ENCODE data around the gene CHTF18. TPM values are rescaled to one million over a fixed set of nuclear protein-coding genes. Genes with fewer than 3 reads are reported as not detected.
"Not testable (repeated sequence)": the region's sequence is repeated elsewhere in the genome, so short reads cannot be mapped to it uniquely, and the experiment has no call there.

CHTF18 gene
- total RNA-seq, 3 donors from 2014 or later = 11.9 to 32.4 (median 12.3) TPM

- ATAC-seq (no peak), DNase-seq (no peak)
- Histone ChIP-seq H3K4me1 (ENCODE audit: low read depth) (no peaks in the 10 kb centered on the region), H3K36me3 (ENCODE audit: low read depth) (no peaks in the 10 kb centered on the region), H3K9me3 (no peaks in the 10 kb centered on the region), H3K4me3 (no peak overlapping the region)
- TF ChIP-seq, protein P1, sequence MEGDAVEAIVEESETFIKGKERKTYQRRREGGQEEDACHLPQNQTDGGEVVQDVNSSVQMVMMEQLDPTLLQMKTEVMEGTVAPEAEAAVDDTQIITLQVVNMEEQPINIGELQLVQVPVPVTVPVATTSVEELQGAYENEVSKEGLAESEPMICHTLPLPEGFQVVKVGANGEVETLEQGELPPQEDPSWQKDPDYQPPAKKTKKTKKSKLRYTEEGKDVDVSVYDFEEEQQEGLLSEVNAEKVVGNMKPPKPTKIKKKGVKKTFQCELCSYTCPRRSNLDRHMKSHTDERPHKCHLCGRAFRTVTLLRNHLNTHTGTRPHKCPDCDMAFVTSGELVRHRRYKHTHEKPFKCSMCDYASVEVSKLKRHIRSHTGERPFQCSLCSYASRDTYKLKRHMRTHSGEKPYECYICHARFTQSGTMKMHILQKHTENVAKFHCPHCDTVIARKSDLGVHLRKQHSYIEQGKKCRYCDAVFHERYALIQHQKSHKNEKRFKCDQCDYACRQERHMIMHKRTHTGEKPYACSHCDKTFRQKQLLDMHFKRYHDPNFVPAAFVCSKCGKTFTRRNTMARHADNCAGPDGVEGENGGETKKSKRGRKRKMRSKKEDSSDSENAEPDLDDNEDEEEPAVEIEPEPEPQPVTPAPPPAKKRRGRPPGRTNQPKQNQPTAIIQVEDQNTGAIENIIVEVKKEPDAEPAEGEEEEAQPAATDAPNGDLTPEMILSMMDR (IDR thresholded peaks at IDR 0.05) = no peak
- intact Hi-C loops (cut with DNase I, micrococcal nuclease) = loop anchor here in 1 of 2 donors (10.0 kb wide), 1 partner anchor 235 kb away; no protein-coding TSS in a partner anchor
Observed at GRCh38 chr16:819336-820043, 31.1 kb downstream of the CHTF18 start.

DNA sequence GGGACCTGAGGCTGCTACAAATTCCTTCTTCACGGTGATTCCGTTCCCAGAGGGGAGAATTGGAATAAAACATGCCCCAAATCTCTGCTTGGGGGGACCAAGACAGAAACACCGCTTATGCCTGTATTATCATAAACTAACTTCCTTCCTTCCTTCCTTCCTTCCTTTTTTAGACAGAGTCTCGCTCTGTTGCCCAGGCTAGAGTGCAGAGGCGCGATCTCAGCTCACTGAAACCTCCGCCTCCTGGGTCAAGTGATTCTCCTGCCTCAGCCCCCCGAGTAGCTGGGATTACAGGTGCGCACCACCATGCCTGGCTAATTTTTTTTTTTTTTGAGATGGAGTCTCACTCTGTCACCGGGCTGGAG is 31.6 kb downstream of the CHTF18 start:
- intact Hi-C loops (cut with DNase I, micrococcal nuclease); H3K4me1 ChIP-seq (ENCODE audit: low read depth); ATAC-seq; DNase-seq; H3K36me3 ChIP-seq (ENCODE audit: low read depth); H3K4me3 ChIP-seq; H3K9me3 ChIP-seq: not testable (repeated sequence)

DNA sequence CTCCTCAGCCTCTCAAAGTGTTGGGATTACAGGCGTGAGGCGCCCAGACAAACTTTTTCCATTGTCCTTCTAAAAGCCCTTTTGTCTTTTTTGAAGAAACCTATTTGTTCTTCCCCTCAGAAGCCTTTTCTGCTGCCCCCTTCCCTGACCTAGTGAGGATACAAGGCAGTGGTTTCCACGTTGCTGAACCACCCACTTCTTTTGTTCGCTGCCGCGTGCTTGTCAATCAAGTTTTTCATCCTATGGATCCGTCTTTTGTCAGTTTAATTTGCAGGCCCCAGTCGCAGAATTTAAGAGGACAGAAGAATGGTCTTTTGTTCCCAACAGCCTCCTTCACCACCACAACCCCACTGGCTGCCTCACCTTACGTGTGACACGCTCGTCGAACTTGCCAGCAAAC is 32.3 kb downstream of the CHTF18 start:
- Histone ChIP-seq H3K9me3 (no peaks in the 10 kb centered on the region), H3K36me3 (ENCODE audit: low read depth) (no peaks in the 10 kb centered on the region), H3K4me3 (no peak overlapping the region), H3K4me1 (ENCODE audit: low read depth) (no peaks in the 10 kb centered on the region)
- TF ChIP-seq, protein P1 (IDR thresholded peaks at IDR 0.05) = no peak
- intact Hi-C loops (cut with DNase I, micrococcal nuclease) = no loop called here
- ATAC-seq (no peak), DNase-seq (no peak)

- intact Hi-C loops (cut with DNase I, micrococcal nuclease) = no loop called here
- Histone ChIP-seq H3K36me3 (ENCODE audit: low read depth) (no peaks in the 10 kb centered on the region), H3K4me1 (ENCODE audit: low read depth) (no peaks in the 10 kb centered on the region), H3K4me3 (no peak overlapping the region), H3K9me3 (no peaks in the 10 kb centered on the region)
- no peak for DNase-seq
- ATAC-seq = no peak
- TF ChIP-seq, protein P1 (IDR thresholded peaks at IDR 0.05) = no peak
Observed at GRCh38 chr16:821751-822150, 33.3 kb downstream of the CHTF18 start.

DNA sequence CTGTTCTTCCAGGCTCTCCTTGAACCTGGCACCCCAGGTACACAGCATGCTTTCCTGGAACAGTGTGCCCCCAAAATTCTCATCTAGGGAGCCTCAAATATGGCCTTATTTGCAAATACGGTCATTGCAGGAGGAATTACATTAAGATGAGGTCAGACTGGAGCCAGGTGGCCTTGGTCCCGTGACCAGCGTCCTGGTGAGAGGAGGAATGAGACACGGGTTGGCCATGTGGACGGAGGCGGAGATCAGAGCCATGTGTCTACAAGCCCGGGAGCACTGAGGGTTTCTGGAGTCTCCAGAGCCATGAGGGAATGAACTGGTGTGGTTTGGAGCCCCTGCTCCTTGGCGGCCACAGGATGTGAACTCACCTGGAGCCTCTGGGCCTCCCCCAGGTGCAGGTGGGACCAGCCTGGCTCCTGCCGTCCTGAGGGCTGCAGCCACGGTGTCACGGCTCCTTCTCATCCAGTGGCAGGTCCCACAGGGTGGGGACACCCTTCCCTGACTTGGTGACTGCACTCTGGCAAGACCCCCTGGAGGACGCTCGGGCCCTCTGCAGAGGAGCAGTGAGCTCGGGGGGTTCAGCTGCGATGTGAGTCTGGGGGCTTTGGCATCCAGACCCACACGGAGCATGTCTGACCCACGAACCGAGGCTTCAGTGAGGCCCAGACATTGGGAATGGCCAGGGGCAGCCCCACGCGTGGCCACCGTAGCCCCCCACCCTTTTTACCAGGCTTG is 33.9 kb downstream of the CHTF18 start:
- DNase-seq (no peak), ATAC-seq (no peak)
- H3K4me1 ChIP-seq (ENCODE audit: low read depth) = no peaks in the 10 kb centered on the region
- TF ChIP-seq, protein P1 (IDR thresholded peaks at IDR 0.05) = no peak
- H3K36me3 ChIP-seq (ENCODE audit: low read depth) = no peaks in the 10 kb centered on the region
- no peak overlapping the region for H3K4me3 ChIP-seq
- no peaks in the 10 kb centered on the region for H3K9me3 ChIP-seq
- intact Hi-C loops (cut with DNase I, micrococcal nuclease) = no loop called here

DNA sequence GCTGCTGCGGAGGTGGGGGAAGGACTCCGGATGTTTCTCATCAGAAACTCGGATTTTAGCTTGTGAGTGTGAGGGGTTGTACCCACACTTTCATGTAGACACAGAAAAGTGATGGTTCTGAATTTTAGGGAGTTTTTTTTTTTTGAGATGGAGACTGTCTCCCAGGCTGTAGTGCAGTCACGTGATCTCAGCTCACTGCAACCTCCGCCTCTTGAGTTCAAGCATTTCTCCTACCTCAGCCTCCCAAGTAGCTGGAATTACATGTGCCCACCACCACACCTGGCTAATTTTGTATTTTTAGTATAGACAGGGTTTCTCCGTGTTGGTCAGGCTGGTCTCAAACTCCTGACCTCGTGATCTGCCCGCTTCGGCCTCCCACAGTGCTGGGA is 34.5 kb downstream of the CHTF18 start:
- intact Hi-C loops (cut with DNase I, micrococcal nuclease) = no loop called here
- no peaks in the 10 kb centered on the region for H3K9me3 ChIP-seq
- H3K4me1 ChIP-seq (ENCODE audit: low read depth) = no peaks in the 10 kb centered on the region
- DNase-seq (no peak), ATAC-seq (no peak)
- no peak overlapping the region for H3K4me3 ChIP-seq
- no peaks in the 10 kb centered on the region for H3K36me3 ChIP-seq (ENCODE audit: low read depth)
- TF ChIP-seq, protein P1 (IDR thresholded peaks at IDR 0.05) = no peak
